ENCODE results near the gene ACOT11.

ACOT11 gene

DNA sequence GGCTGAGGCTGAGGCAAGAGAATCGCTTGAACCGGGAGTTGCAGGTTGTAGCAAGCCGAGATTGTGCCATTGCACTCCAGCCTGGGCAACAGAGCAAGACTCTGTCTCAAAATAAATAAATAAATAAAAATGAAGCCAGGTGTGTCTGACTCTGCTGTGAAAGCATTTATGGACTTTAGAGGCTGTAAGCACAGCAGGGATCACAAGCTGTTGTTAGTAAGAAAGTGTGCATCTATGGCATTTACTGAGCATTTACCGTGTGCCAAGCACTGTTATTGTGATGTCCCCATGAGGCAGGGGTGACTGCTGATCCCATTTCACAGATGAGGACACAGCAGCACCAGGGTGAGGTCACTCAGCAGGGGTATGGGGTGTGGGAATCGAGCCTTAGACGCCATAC is 55.2 kb downstream of the ACOT11 start:
- ATAC-seq, result no peak
- TF ChIP-seq ARNTL (CRISPR knock-in tag; IDR thresholded peaks at IDR 0.05; ENCODE audit: borderline replicate concordance, low read depth) (no peak), SNAI2 (CRISPR knock-in tag; IDR thresholded peaks at IDR 0.05) (no peak), ZC3H10 (CRISPR knock-in tag; IDR thresholded peaks at IDR 0.05) (no peak), TOX (CRISPR knock-in tag; IDR thresholded peaks at IDR 0.05; ENCODE audit: borderline replicate concordance) (no peak), PPARA (CRISPR knock-in tag; IDR thresholded peaks at IDR 0.05; ENCODE audit: borderline replicate concordance) (no peak), OSR1 (CRISPR knock-in tag; IDR thresholded peaks at IDR 0.05) (no peak), ZFP3 (CRISPR knock-in tag; IDR thresholded peaks at IDR 0.05) (no peak), TCF4 (CRISPR knock-in tag; IDR thresholded peaks at IDR 0.05; ENCODE audit: borderline replicate concordance) (no peak), BACH2 (CRISPR knock-in tag; IDR thresholded peaks at IDR 0.05; ENCODE audit: borderline replicate concordance) (no peak), ZFP30 (CRISPR knock-in tag; IDR thresholded peaks at IDR 0.05) (no peak), ZNF565 (CRISPR knock-in tag; conservative IDR thresholded peaks at IDR 0.05; ENCODE audit: low read depth) (no peak), ESRRG (CRISPR knock-in tag; IDR thresholded peaks at IDR 0.05) (no peak)
- TF ChIP-seq, protein P1, sequence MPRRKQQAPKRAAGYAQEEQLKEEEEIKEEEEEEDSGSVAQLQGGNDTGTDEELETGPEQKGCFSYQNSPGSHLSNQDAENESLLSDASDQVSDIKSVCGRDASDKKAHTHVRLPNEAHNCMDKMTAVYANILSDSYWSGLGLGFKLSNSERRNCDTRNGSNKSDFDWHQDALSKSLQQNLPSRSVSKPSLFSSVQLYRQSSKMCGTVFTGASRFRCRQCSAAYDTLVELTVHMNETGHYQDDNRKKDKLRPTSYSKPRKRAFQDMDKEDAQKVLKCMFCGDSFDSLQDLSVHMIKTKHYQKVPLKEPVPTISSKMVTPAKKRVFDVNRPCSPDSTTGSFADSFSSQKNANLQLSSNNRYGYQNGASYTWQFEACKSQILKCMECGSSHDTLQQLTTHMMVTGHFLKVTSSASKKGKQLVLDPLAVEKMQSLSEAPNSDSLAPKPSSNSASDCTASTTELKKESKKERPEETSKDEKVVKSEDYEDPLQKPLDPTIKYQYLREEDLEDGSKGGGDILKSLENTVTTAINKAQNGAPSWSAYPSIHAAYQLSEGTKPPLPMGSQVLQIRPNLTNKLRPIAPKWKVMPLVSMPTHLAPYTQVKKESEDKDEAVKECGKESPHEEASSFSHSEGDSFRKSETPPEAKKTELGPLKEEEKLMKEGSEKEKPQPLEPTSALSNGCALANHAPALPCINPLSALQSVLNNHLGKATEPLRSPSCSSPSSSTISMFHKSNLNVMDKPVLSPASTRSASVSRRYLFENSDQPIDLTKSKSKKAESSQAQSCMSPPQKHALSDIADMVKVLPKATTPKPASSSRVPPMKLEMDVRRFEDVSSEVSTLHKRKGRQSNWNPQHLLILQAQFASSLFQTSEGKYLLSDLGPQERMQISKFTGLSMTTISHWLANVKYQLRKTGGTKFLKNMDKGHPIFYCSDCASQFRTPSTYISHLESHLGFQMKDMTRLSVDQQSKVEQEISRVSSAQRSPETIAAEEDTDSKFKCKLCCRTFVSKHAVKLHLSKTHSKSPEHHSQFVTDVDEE (CRISPR knock-in tag; IDR thresholded peaks at IDR 0.05), result no peak
- TF ChIP-seq, protein P2, sequence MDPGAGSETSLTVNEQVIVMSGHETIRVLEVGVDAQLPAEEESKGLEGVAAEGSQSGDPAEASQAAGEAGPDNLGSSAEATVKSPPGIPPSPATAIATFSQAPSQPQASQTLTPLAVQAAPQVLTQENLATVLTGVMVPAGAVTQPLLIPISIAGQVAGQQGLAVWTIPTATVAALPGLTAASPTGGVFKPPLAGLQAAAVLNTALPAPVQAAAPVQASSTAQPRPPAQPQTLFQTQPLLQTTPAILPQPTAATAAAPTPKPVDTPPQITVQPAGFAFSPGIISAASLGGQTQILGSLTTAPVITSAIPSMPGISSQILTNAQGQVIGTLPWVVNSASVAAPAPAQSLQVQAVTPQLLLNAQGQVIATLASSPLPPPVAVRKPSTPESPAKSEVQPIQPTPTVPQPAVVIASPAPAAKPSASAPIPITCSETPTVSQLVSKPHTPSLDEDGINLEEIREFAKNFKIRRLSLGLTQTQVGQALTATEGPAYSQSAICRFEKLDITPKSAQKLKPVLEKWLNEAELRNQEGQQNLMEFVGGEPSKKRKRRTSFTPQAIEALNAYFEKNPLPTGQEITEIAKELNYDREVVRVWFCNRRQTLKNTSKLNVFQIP (CRISPR knock-in tag; IDR thresholded peaks at IDR 0.05; ENCODE audit: borderline replicate concordance, low read depth), result no peak

DNA sequence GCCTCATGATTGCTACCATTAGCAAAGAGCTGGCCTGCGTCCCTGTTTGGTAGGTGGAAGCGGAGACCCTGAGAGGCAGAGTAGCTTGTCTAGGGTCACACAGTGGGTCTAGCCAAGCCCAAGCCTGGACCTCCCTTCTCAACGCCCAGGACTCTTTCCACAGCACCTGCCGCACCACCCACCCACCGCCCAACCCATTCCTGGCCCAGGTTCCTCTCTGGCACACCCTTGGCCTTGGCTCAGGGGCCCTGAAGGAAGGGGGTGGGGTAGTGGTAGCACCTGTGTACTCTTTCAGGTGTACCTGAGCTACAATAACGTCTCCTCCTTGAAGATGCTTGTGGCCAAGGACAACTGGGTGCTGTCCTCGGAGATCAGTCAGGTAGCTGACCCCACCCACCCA is 56.0 kb downstream of the ACOT11 start:
- no peak for ATAC-seq
- TF ChIP-seq TCF4 (CRISPR knock-in tag; IDR thresholded peaks at IDR 0.05; ENCODE audit: borderline replicate concordance), result no peak
- TF ChIP-seq ZNF8 (CRISPR knock-in tag; IDR thresholded peaks at IDR 0.05), result no peak
- TF ChIP-seq ZFP3 (CRISPR knock-in tag; IDR thresholded peaks at IDR 0.05), result no peak
- TF ChIP-seq, protein P3, sequence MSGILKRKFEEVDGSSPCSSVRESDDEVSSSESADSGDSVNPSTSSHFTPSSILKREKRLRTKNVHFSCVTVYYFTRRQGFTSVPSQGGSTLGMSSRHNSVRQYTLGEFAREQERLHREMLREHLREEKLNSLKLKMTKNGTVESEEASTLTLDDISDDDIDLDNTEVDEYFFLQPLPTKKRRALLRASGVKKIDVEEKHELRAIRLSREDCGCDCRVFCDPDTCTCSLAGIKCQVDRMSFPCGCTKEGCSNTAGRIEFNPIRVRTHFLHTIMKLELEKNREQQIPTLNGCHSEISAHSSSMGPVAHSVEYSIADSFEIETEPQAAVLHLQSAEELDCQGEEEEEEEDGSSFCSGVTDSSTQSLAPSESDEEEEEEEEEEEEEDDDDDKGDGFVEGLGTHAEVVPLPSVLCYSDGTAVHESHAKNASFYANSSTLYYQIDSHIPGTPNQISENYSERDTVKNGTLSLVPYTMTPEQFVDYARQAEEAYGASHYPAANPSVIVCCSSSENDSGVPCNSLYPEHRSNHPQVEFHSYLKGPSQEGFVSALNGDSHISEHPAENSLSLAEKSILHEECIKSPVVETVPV (CRISPR knock-in tag; IDR thresholded peaks at IDR 0.05), result no peak
- no peak for TF ChIP-seq TOX (CRISPR knock-in tag; IDR thresholded peaks at IDR 0.05; ENCODE audit: borderline replicate concordance)

DNA sequence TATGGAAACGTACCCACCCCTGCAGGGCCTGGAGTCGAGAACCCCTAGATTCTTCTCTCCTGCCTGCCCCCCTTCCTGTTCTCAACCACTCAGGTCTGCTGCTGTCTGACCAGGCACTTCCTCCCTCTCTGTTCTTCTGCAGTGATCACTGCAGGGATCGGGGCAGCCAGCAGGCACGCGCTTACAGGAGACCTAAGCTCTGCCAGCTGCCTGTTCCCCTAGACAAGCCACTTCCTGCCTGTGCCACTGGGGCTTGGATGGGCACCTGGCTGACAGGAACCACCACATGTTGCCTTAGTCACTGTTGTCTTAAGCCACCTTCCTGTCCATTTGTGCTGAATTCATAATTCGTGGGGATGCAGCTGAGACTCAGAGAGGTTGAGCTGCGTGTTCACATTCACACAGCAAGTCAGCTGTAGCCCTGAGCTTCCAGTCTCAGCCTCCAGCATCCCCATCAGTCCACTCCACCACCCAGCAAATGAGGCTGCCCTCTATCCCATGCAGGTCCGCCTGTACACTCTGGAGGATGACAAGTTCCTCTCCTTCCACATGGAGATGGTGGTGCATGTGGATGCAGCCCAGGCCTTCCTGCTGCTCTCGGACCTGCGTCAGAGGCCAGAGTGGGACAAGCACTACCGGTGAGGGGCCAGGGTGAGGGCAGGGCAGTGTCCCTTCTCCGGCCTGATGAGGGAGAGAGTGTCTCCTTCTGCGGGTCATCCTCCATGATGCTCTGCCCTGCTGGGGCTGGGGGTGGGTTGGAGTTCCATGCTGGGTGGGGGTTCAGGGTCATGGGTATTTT is 56.7 kb downstream of the ACOT11 start:
- TF ChIP-seq GLIS3 (CRISPR knock-in tag; IDR thresholded peaks at IDR 0.05) (no peak), RARB (CRISPR knock-in tag; IDR thresholded peaks at IDR 0.05) (no peak), SNAI2 (CRISPR knock-in tag; IDR thresholded peaks at IDR 0.05) (no peak), ZC3H10 (CRISPR knock-in tag; IDR thresholded peaks at IDR 0.05) (no peak)
- ATAC-seq, result no peak

DNA sequence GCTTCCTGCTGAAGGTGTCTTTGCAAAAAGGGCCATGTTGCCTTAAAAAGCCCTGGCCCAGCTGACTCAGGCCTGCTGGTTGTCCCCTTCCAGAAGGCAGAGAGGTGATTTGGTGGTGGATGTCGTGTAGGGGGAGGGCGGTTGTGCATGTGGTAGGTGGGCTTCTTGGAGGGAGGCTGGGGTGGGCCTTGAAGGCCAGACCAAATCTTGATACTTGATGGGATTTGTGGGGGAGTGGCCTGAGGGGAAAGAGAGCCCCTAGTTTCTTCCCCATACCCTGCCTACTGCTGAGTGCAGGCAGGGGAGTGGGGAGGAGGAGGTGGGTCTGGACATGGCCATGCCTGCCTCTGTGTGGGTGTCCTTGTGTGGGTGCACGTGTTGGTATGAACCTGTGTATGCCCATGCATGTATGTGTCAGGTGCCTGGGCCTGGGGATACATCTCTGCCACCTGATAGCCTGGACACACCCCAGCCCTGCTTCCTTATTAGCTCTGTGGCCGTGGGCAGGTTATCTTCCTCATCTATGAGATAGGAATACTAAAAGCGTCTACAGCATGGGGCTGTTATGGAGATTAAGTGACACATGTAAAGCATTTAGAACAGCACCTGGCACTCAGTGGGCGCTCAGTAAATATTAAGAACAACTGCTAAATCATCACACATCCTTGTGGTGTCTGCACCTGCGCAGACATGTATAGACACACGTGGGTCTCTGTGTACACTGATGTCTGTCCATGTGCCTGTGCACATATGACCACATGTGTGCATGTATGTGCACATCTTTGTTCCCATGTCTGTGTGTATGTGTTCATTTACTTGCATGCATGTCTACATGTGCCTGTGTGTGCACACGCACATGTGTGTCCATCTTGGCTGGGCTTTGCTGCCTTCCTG is 58.3 kb downstream of the ACOT11 start:
- ATAC-seq, result no peak
- TF ChIP-seq ESRRG (CRISPR knock-in tag; IDR thresholded peaks at IDR 0.05) (no peak), BACH2 (CRISPR knock-in tag; IDR thresholded peaks at IDR 0.05; ENCODE audit: borderline replicate concordance) (no peak), ARNTL (CRISPR knock-in tag; IDR thresholded peaks at IDR 0.05; ENCODE audit: borderline replicate concordance, low read depth) (no peak), SNAI2 (CRISPR knock-in tag; IDR thresholded peaks at IDR 0.05) (no peak), ZNF8 (CRISPR knock-in tag; IDR thresholded peaks at IDR 0.05) (no peak), RARB (CRISPR knock-in tag; IDR thresholded peaks at IDR 0.05) (no peak), ZFP3 (CRISPR knock-in tag; IDR thresholded peaks at IDR 0.05) (no peak), OSR1 (CRISPR knock-in tag; IDR thresholded peaks at IDR 0.05) (no peak), ZNF565 (CRISPR knock-in tag; conservative IDR thresholded peaks at IDR 0.05; ENCODE audit: low read depth) (no peak), PPARA (CRISPR knock-in tag; IDR thresholded peaks at IDR 0.05; ENCODE audit: borderline replicate concordance) (no peak), ZFP30 (CRISPR knock-in tag; IDR thresholded peaks at IDR 0.05) (no peak), GLIS3 (CRISPR knock-in tag; IDR thresholded peaks at IDR 0.05) (no peak), CSDC2 (CRISPR knock-in tag; IDR thresholded peaks at IDR 0.05) (no peak), TCF4 (CRISPR knock-in tag; IDR thresholded peaks at IDR 0.05; ENCODE audit: borderline replicate concordance) (no peak), ISL1 (CRISPR knock-in tag; IDR thresholded peaks at IDR 0.05) (no peak), TOX (CRISPR knock-in tag; IDR thresholded peaks at IDR 0.05; ENCODE audit: borderline replicate concordance) (no peak)
- TF ChIP-seq, protein P4, sequence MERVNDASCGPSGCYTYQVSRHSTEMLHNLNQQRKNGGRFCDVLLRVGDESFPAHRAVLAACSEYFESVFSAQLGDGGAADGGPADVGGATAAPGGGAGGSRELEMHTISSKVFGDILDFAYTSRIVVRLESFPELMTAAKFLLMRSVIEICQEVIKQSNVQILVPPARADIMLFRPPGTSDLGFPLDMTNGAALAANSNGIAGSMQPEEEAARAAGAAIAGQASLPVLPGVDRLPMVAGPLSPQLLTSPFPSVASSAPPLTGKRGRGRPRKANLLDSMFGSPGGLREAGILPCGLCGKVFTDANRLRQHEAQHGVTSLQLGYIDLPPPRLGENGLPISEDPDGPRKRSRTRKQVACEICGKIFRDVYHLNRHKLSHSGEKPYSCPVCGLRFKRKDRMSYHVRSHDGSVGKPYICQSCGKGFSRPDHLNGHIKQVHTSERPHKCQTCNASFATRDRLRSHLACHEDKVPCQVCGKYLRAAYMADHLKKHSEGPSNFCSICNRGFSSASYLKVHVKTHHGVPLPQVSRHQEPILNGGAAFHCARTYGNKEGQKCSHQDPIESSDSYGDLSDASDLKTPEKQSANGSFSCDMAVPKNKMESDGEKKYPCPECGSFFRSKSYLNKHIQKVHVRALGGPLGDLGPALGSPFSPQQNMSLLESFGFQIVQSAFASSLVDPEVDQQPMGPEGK (CRISPR knock-in tag; IDR thresholded peaks at IDR 0.05; ENCODE audit: borderline replicate concordance), result no peak
- TF ChIP-seq, protein P1 (CRISPR knock-in tag; IDR thresholded peaks at IDR 0.05), result no peak
